IMR-90 (cell line): ENCODE measurements around the gene TMEM100.

ENCODE experiments used
- BHLHE40 ChIP-seq: fragments of 150-350 bp; IDR thresholded peaks from 2 replicates; pipeline ENCODE4 v1.6.1; 2016; ENCODE audit warnings: mild to moderate bottlenecking, low read depth, low read length
- CEBPB ChIP-seq: IDR thresholded peaks from 2 replicates; pipeline ENCODE4 v1.6.1; 2012; ENCODE audit warnings: low read depth, low read length, improper control_type of control experiment
- CHD1 ChIP-seq: IDR thresholded peaks from 2 replicates; pipeline ENCODE4 v1.6.1; 2012; ENCODE audit warnings: low read depth, low read length, improper control_type of control experiment
- ELK1 ChIP-seq: fragments of 150-350 bp; IDR thresholded peaks from 2 replicates; pipeline ENCODE4 v1.6.1; 2016; ENCODE audit warnings: low read depth, mild to moderate bottlenecking, low read length, moderate library complexity, borderline replicate concordance
- MAFK ChIP-seq: IDR thresholded peaks from 2 replicates; pipeline ENCODE4 v1.6.1; 2012; ENCODE audit warnings: low read depth, low read length, improper control_type of control experiment
- MXI1 ChIP-seq: IDR thresholded peaks from 2 replicates; pipeline ENCODE4 v1.6.1; 2012; ENCODE audit warnings: low read depth, mild to moderate bottlenecking, low read length, moderate library complexity, borderline replicate concordance
- POLR2A ChIP-seq: IDR thresholded peaks from 2 replicates; pipeline ENCODE4 v1.6.1; 2012; ENCODE audit warnings: mild to moderate bottlenecking, low read depth, low read length
- RAD21 ChIP-seq: IDR thresholded peaks from 2 replicates; pipeline ENCODE4 v1.6.1; 2012; ENCODE audit warnings: low read length, improper control_type of control experiment
- RCOR1 ChIP-seq: IDR thresholded peaks from 2 replicates; pipeline ENCODE4 v1.6.1; 2012; ENCODE audit warnings: mild to moderate bottlenecking, low read length, improper control_type of control experiment; ENCODE audit not compliant: insufficient replicate concordance
- RFX5 ChIP-seq: IDR thresholded peaks from 2 replicates; pipeline ENCODE4 v1.8.0; 2012; ENCODE audit warnings: low read depth, mild to moderate bottlenecking, low read length, moderate library complexity
- SMC3 ChIP-seq: fragments of 150-350 bp; IDR thresholded peaks from 2 replicates; pipeline ENCODE4 v1.6.1; 2016; ENCODE audit warnings: low read depth, mild to moderate bottlenecking, antibody characterized with exemption, low read length, moderate library complexity
- USF2 ChIP-seq: fragments of 150-350 bp; IDR thresholded peaks from 2 replicates; pipeline ENCODE4 v1.6.1; 2017; ENCODE audit warnings: mild to moderate bottlenecking, antibody characterized with exemption, low read length, low read depth
- TF ChIP-seq, protein P1 (sequence below): conservative IDR thresholded peaks from 2 replicates; pipeline ENCODE4 v1.5.1; 2012; ENCODE audit warnings: mild to moderate bottlenecking, low read depth, low read length, improper control_type of control experiment

GRCh38 chr17:55751720-55752250, 29.1 kb upstream of the TMEM100 start:
- TF ChIP-seq POLR2A (no peak), RCOR1 (no peak), MAFK (no peak), RAD21 (no peak), USF2 (no peak), CEBPB (no peak), RFX5 (no peak), MXI1 (no peak), ELK1 (no peak), SMC3 (no peak), CHD1 (no peak), BHLHE40 (no peak)
- TF ChIP-seq, protein P1, sequence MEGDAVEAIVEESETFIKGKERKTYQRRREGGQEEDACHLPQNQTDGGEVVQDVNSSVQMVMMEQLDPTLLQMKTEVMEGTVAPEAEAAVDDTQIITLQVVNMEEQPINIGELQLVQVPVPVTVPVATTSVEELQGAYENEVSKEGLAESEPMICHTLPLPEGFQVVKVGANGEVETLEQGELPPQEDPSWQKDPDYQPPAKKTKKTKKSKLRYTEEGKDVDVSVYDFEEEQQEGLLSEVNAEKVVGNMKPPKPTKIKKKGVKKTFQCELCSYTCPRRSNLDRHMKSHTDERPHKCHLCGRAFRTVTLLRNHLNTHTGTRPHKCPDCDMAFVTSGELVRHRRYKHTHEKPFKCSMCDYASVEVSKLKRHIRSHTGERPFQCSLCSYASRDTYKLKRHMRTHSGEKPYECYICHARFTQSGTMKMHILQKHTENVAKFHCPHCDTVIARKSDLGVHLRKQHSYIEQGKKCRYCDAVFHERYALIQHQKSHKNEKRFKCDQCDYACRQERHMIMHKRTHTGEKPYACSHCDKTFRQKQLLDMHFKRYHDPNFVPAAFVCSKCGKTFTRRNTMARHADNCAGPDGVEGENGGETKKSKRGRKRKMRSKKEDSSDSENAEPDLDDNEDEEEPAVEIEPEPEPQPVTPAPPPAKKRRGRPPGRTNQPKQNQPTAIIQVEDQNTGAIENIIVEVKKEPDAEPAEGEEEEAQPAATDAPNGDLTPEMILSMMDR = no peak
